DMS53 treated with DMSO at 0.1 percent for 48 hours (cell line): ENCODE results near the gene IQCN.
A peak's percentile ranks its signal among the peaks of the same experiment; 100 is the strongest.

Source experiments
- DNase-seq: peaks from one replicate; lab custom pipeline; 2025; ENCODE audit not compliant: unreplicated experiment; lab: John Stamatoyannopoulos, UW

Gene IQCN

DNA sequence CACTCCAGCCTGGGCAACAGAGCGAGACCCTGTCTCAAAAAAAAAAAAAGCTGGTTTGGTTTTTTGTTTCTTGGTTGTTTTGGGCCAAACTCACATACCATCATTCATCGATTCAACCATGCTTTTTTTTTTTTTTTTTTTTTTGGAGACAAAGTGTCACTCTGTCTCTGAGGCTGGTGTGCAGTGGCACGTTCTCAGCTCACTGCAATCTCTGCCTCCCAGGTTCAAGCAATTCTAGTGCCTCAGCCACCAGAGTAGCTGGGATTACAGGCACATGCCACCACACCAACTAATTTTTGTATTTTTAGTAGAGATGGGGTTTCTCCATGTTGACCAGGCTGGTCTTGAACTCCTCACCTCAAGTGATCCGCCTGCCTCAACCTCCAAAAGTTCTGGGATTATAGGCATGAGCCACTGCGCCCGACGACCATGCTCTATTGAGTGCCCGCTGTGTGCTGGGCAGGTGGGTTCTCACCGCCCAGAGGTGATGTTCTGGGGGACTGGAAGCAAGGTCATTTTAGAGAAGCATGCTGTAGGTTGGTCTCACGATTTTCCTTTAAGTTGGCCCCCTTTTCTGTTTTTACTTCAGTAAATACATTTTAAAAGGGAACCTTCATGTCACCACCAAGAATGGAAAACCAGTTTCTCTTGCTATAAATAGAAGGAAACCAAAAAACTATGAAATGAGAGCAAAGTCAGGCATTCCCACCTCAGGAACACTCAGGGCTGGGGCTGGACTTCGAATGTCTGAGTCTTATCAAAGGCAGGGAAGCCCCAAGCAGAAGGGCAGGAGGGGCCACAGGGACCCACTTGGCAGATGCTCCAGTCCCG is 15.4 kb upstream of the IQCN start:
- no peak for DNase-seq

DNA sequence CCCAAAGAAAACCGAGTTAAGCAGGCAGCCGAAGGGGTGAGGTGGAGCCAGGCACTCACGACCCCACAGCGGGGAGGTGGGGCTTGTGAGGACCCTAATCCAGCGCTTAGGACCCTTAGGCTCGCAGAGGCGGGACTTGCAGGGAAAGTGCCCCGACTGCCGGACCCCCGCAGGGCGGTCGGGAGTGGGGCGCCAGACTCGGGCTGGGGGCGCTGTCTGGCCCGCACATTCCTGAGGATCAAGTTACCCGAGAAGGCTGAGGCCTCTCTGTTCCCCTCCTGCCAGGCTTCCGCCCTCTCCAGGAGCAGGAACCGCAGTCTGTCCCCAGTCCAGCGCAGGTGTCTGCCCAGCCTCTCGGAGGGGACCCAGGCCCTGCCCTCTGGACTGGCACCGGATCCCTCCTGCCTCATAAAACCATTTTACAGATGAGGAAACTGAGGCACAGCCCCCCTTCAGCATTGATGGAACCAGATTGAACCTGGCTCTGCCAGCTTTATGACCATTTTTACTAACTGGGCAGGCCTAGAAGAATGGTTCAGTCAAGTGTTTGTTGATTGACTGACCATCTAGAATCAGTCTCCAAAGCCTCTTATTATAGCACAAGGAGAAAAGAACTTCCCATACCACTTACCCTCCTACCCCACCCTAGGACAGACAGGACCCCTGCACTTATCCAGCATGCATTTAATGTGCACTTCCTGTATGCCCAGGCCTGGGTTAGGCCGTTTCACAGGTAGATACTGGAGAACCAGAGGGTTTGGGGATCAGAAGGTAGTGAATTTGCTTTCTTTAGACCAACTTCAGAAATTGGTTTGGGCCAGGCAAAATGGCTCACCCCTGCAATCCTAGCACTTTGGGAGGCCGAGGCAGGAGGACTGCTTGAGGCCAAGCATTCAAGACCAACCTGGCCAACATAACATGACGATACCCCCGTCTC is 13.9 kb upstream of the IQCN start:
- DNase-seq, result no peak

DNA sequence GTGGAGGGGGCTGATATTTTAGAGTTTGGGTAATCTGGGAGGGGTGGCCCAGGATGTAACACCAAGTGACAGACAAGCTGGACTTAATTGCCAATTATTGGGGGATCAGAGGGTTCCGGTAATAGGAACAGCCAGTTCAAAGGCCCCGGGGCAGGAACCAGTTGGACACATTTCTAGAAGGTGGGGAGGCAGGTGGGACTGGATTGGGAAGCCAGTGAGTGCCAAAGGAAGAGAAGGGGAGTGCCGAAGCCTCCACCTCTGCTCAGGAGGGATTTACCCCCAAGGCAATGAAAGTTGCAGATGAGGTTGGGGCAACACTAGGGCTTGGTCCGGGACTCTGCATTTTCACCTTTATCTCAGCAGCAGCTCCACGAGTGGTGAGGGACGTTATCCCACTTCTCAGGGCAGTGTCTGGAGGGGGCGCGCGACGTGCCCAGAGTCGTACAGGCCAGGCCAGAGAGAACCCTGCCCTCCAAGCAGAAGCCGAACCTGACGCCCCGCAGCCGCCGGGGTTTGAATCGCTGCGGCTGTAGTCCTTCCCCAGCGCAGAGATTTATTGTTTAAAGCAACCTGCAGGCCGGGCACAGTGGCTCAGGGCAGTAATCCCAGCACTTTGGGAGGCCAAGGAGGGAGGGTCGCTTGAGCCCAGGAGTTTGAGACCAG is 12.9 kb upstream of the IQCN start:
- no peak for DNase-seq

DNA sequence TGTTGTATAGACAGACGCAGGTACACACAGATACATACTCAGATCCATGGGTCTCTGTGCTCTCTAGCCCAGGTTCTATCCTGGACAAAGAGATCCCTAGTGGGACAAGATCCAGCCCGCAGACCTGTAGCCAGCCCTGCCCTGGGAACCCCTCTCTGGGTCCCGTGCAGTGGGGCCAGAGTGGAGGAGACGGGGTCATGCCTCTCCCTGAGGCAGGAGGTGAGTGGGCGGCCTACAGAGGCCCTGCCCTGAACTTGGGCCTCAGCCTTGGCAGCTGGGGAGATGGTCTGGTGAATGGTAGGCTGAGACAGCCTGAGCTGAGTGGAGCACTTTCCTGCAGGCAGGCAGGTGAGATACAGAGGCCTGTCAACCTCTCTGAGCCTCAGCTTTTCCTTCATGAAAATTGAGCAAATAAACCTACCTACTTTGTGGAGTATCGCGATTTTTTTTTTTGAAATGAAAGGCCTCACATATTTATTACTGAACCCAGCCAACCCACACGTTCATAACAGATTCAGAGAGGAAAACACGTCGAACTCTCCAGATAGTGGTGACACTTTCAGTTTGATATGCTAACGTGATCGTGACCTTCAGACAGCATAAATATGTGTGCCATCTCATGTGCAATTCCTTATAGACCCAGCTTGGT is 10.6 kb upstream of the IQCN start:
- DNase-seq, result no peak

DNA sequence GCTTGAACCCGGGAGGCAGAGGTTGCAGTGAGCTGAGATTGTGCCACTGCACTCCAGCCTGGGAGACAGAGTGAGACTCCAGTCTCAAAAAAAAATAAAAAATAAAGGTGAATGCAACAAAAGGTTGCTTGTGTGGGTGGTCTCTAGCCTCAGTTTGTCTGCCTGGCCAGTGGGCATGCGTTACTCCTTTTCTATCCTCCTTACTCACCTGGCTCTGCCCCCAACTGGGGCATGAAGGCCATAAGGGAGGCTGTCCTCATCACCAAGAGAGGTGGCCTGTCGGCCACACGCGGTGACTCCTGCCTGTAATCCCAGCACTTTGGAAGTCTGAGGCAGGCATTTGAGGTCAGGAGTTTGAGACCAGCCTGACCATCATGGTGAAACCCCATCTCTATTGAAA is 9.1 kb upstream of the IQCN start:
- DNase-seq, result no peak

- no peak for DNase-seq
Observed at GRCh38 chr19:18282788-18283141, 8.5 kb upstream of the IQCN start.

DNA sequence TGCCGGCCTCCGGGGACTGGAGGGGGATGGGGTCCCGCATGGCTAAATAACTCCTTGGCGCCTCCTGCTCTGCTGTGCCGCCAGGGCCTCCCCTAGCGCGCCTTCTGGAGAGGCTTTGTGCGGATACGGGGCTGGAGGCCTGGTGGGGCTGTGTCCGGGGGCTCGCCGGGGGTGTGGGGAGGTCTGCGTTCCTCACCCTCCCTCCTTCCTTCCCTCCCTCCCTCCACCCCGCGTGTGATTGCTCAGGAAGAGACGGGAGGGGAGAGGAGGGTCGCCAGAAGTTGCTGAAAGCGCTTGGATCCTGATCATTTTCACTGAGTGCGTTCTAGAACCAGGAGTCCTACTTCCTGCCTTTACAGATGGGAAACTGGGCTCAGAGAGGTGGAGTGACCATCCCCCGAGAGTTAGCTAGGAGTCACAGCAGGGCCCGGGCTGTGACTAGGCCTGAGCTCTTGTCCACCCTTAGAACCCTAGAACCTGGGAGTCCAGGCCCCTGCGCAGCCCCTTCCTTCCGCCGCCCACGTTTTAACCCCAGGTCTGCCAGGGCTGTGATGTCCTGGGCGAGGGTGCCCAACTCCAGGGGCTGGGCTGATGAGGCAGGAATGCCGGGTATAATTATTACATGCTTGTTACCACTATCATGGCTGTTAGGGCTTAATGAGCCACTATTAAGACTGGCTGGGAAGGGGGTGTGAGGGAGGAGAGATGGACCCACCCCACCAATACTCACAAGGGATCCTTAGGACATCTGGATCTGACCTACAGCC is 8.0 kb upstream of the IQCN start:
- peak; percentile 85 for DNase-seq

- peak; percentile 85 for DNase-seq
Observed at GRCh38 chr19:18281082-18282020, 7.1 kb upstream of the IQCN start, which contains the start of gene JUND. JUND (minus strand) TSS chr19:18281622; CDS start chr19:18281484, 138 bp downstream.

- DNase-seq, result peak; percentile 51
Observed at GRCh38 chr19:18280247-18281081, 6.2 kb upstream of the IQCN start.

DNA sequence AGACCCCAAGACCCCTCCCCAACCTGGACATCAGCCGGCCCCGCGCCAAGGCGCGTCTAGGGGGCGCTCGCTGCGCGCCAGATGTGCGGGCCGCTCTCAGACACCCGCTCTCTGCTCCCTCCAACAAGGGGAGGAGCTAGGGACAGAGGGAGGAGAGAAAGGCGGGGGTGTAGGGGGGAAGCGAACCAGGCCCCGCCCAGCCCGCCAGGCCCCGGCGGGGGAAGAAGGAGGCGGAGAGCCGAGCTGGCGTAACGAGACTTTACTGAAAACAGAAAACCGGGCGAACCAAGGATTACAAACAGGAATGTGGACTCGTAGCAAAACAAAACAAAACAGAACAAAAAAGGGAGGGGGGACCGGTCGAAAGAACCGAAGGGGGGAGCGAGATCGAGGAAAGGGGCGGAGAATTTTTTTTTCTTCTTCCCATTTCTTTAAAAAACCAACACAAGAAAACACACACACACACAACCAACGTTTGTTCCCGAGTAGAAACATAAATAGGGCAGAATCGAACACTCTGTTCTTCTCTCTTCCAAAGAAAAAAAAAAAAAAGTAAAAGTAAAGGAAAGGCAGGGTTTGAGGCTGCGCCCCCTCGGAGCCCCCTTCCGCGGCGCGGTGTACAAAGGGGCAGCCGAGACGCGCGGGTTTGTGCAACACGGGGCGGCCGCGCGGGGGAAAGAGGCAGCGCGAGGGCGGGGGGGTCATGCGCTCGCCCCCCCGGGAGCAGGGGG is 5.4 kb upstream of the IQCN start:
- peak; percentile 79 for DNase-seq

DNA sequence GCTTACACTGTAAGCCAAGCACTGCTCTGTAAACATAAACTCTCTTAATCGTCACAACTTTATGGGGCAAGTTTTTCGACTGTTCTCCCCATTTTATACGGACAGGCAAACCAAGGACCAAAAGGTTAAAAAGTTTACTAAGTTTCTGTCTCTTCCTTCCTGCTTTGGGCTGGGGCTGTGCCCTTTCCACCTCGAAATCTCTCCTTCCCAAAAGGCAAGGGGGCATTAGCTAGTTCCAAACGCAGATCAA is 4.9 kb upstream of the IQCN start:
- no peak for DNase-seq

GRCh38 chr19:18278521-18279265 is 4.4 kb upstream of the IQCN start:
- DNase-seq, result no peak

- peak; percentile 22 for DNase-seq
Observed at GRCh38 chr19:18274781-18275356, 617 bp upstream of the IQCN start.

GRCh38 chr19:18273561-18274218 is 562 bp downstream of the IQCN start:
- DNase-seq, result no peak

- no peak for DNase-seq
Observed at GRCh38 chr19:18271433-18271841, 2.8 kb downstream of the IQCN start.

- DNase-seq, result no peak
Observed at GRCh38 chr19:18270326-18270725, 3.9 kb downstream of the IQCN start.
